ENCODE data around the gene PACRG.

DNA sequence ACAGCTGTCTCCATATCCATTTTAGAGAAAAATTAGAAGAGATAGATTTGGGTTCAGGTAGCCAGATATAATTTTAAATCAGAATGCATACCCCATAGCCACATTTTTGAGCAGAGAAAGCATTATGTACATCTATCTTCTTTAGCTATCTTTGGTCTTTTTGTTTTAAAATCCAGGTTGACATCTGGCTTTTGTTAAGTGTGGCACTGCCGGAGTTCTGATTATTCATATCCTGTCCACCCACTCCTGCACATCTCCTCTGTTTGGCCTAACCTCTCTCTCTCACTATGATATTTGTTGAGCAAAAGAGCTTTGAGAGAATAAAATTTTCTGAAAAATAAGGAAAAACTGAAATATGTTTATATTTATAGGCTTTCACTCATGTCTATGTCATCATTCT lies 189.7 kb downstream of the PACRG start:
- TF ChIP-seq CTCF (IDR thresholded peaks at IDR 0.05; ENCODE audit: insufficient read depth, low read length, poor library complexity, severe bottlenecking) = no peak
- no peak for TF ChIP-seq EZH2phosphoT487 (conservative IDR thresholded peaks at IDR 0.05; ENCODE audit: low read length)
